GM23248 (cell line): Measurements from ENCODE around the gene SLC44A5.

Source experiments
- EZH2 ChIP-seq: fragments of 200-600 bp; sonication (generic); IDR thresholded peaks from 2 replicates; pipeline ENCODE4 v1.6.1; 2018; ENCODE audit warnings: antibody characterized with exemption, mild to moderate bottlenecking; ENCODE audit not compliant: insufficient read depth, poor library complexity, severe bottlenecking
- EZH2phosphoT487 ChIP-seq: fragments of 200-600 bp; sonication (generic); IDR thresholded peaks from 2 replicates; pipeline ENCODE4 v1.6.1; 2018; ENCODE audit warnings: antibody characterized with exemption, moderate library complexity, mild to moderate bottlenecking, low read depth; ENCODE audit not compliant: insufficient read depth

- TF ChIP-seq EZH2phosphoT487 (no peak), EZH2 (no peak)
Measured at GRCh38 chr1:75412616-75413015, 198.3 kb downstream of the SLC44A5 start.
